ENCODE measurements around the gene PIK3IP1.

PIK3IP1 gene

DNA sequence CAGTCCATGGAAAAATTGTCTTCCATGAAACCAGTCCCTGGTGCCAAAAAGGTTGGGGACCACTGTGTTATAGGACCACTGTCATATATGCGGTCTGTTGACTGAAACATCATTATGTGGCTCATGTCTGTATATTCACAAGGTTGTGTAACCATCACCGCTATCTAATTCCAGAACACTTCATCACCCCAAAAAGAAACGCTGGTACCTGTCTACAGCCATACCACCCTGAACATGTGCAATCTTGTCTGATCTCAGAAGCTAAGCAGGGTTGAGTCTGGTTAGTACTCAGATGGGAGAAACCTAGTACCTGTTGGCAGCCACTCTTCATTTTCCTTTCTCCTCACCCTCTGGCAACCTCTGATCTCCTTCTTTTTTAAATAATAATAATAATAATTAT, 12.9 kb upstream of the PIK3IP1 start:
- no peak for ATAC-seq

DNA sequence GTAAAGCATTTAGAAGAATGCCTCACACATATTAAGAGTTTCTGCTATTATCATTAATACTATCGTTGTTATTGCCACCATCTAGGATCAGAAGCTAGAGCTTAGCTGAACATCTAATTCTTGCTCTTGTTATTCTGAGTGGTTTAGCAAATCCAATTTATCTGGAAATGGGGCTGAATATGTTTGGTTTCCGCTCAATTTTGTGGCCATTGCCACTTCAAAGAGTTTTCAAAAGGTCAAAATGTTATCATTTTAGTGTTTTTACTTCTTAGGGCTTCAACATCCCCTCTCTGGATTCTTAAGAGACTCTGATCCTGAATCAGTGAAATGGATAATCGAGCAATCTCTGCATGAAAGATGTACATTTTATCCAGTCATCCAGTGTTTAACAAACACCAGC, 10.2 kb upstream of the PIK3IP1 start:
- peak in 1 of 2 donors; percentile 22 for ATAC-seq

DNA sequence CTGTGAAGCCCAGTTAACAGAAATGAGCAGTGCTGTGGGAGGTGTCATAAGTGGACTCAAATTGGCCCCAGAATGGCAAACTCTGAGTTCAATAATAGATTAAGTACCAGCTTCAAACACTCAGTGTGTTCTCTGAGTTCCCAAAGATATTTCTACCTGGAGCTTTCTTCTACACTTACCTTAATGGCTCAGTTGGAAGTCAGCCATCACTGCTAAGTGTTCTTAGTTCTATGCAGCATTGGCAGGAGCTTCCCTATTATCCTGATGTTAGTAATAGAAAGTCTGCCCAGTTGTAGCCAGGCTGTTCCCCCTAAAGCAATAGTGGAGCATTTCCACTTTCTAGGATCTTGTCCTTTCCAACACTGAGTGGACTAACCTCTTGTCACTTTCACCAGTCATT, 9.7 kb upstream of the PIK3IP1 start:
- no peak for ATAC-seq

DNA sequence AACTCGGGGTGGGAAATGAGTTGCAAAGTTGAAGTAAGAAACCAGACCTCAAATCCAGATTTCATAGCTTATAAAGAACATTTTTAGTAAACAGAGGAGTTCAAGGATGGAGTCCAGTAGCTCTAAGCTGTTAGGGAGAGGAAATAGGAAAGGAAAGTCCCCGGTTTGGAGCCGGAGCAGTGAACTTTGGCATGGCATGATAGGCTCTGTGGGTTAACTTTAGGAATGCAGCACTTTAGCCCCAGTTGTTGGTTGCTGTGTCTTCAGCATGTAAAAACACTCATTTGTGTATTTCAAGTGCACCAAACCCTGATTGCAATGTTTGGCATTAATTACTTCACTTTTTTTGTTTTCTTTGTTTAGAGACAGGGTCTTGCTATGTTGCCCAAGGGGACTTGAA, 8.6 kb upstream of the PIK3IP1 start:
- ATAC-seq: no peak

DNA sequence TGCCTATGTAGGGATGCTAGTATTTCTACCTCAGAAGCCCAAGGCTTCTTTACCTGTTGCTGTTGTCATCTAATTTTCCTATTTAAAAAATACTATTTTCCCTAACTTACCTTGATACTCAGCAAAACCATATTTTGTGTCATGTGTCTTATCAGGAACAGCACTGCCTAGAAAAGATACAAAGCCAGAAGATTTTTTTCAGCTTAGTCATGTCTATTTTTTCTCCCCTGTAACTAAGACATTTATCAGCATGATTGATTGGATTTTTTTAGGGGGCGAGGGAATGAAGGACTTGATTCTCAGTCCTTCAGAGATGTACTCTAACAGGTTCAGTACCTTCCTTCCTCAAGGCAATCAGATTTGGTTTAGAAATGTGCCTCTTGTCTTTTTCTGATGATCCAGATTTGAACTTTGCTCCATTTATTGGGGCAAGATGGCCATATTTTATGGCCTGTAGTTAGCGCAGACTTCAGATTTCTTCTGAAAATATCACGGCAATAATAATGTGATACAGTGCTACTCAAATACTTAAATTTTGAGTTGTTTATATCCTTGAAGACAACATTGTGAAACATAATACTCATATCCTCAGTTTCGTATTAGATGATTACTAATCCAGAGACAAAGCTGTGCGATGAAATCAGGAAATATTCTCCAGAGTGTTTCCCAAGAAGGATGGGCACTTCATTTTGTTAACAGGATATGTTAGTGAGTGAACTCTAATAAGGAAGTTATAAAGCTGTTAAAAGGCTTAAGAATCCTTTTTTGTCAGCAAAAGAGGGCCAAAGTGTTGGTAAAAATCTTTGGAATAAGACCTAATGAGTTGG, 3.8 kb upstream of the PIK3IP1 start:
- peak in 1 of 2 donors; percentile 30 for ATAC-seq

DNA sequence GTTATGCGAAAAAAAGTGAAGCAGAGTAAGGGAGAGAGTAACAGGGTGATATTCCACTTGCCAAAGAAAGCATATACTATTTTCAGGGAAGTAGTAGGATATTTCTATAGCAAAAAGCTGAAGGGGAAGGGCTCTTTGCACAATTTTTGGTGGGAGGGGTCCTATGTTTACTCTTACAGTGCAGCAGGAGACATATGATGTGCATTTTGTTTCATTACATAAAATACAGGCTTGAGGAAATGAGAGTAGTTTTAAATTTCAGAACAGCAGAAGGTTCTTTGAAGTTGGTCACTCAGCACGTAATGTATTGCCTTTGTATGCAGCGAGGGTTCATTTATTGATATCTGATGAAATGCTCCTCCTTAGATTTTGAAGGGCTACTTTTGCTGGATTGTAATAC, 3.1 kb upstream of the PIK3IP1 start:
- ATAC-seq: no peak

DNA sequence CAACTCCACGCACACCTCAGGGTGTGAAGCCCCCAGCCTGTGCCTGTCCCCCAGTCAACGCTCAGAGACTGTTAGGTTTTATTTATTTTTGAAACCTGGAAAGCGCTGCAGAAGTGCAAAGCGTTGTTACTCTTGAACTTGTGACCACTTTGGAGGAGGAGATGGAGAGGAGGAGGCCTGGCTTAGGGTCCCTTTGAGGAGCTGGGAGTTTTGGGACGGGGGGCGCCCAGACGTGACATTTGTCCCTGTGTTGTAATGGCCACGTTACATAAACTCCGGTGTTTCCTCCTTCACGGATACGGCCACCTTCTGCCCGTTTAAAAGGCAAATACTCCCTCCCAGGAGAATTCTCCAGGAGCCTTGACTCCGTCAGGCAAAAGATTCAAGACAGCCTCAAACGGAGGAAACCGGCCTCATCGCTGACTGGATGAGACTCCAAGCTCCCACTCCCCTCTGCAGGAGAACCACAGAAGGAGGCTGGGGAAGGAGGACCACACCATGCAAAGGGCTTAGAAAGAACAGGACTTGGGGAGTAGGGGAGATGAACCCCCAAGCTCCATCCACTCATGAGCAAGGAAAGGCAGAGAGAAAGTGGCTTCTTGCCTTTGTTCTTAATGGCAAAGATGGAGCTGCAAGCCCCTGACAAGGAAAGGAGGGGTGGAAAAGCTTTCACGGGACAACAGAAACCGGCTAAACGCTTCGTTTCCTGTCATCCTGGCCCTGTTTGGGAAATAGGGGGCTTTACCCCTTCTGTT, 630 bp downstream of the PIK3IP1 start:
- no peak for ATAC-seq

DNA sequence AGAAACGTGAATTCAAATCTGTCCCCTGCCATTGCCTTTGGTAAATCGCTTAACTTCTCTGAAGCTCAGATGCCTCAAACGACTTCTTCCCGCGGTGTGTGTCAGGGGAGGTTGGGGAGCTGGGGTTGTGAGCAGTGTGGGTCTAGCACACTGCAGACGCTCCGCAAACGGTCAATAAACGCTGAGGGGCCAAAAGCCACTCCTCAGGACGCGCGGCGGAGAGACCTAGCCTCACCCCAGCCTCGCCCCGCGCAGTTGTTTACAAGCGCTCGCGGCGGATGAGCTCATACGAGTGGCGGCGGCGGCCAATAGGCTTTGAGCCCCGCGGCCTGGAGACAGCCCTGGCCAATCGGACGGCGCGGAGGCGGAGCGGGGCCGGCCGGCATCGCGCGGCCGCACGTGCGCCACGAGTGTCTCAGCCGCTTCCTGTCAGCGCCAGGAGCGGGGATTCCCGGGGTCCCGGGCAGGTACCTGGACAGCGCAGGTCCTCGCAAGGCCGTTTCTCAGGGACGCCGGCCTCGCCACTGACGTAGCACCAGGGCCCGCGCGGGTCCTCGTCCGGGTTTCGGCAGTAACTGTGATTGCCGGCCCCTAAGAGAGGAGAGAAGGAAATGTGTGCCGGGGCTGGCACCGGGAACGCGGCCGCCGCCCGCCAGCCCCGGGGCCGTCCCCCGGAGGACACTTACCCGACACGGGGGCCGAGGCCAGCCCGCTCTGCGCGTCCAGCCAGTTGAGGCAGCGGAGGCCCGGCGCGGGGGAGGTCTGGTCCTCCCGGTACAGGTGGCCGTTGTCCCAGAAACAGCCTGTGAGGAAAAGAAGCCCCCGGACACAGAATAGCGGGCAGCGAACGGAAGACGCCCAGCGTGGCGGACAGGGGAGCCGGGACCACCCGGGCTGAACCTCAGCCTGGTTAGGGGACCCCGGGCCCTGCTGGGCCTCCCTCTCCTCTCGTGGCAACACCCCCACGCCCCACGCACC, 1.5 kb downstream of the PIK3IP1 start:
- ATAC-seq: peak; percentile 86 to 89

DNA sequence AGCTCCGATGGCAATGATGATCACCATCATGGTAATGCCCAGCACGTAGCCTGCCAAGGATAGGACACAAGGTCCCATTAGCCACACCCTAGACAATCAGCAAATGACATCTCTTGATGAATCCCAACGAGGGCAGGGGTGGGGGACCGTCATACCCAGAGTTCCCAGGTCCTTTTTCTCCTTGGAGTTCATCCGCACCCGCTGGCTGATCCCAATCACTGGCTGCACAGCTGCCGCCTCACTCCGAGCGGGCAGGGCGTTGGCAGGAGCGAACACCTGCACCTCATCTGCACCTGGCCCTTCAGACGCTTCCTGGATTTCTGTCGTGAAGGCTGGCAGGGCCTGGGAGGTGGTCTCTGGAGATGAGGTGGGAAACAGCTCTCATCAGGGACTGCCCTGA, 2.9 kb downstream of the PIK3IP1 start:
- ATAC-seq: no peak

DNA sequence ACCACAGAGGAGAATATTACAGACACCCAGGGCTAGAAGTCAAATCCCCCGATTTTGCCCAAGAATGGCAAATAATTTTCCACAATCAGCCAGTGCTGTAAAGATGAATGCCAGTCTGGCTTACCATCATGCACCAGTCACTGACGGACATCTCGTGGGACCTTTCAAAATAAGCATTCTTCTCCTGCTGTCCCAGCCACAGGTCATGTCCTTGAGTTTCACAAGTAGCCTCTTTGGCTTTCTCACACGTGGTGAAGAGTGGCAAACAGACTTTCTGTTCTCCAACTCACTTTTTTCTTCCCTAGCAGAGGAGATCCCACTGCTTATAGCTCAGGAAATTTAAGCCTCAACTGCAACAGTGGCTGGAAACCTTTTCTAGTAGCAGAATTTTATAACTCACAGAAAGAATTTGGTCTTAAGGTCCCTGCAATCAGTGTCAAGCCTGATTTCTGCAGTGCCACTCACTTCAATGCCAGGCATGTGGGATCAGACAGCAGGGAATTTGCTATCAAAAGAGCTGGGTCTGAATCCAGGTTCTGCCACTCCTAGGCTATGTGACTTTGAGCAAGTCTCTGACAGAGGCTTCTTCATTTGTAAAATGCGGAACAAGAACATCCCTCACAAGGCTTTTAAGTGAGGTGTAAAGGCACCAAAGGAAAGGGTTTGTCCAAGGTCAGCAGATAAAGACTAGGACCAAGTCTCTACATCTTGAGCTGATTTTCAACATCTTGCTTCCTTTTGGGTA, 3.6 kb downstream of the PIK3IP1 start:
- ATAC-seq: no peak

DNA sequence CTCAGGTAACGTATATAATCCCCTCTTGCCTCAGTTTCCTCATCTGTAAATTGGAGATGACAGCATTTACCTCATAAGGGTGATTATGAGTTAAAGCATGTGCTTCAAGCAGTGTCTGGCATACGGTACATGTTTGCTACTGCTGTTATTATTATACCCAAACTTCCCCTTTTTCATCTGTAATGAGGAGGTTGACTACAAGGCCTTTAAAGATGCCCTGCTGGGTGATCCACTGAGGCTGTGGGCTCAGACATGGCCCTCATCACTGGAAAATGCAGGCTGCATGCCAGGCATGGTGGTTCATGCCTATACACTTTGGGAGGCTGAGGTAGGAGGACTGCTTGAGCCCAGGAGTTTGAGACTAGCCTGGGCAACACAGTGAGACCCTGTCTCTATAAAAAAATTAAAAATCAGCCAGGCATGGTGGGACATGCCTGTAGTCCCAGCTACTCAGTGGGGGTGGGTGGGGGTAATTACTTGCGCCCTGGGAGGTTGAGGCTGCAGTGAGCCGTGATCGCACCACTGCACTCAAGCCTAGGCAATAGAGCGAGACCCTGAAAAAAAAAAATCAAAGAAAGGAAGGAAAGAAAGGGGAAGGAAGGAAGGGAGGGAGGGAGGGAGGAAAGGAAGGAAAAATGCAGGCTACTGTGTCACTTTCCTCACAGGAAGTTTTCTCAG, 4.3 kb downstream of the PIK3IP1 start:
- no peak for ATAC-seq

DNA sequence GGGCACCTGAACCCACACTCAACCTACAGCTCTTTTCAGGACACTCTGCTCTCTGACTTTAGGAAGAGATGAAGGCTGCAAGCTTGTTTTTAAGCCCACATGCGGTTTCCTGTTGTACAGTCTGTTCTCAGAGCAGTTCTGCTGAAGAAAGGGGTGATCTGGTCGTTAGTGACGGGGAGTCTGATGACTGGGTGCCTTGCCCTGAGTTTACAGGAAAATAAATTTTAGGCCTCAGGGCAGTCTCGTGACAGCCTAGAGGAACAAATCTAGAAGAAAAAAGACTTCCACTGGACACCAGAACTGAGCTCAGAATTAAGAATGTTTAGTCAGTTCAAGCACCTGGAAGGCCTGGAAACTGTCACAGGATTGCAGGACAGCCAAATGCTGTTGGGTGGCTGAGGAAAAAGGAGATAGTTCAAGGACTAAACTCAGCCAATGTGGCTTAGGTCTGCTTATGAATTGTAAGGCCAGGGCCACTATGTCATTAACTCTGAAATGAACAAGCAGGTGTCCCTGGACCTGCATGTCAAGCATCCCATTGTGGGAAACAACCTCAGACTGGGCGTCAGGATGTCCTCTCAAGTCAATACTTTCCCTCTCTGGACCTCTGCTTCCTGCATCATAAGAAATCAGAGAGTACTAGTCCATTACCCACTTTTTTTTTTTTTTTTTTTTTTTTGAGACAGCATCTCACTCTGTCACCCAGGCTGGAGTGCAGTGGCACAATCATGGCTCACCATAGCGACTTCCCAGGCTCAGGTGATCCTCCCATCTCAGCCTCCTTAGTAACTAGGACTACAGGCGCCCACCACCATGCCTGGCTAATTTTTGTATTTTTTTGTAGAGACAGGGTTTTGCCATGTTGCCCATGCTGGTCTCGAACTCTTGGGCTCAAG, 5.7 kb downstream of the PIK3IP1 start:
- ATAC-seq: peak; percentile 48 to 61

DNA sequence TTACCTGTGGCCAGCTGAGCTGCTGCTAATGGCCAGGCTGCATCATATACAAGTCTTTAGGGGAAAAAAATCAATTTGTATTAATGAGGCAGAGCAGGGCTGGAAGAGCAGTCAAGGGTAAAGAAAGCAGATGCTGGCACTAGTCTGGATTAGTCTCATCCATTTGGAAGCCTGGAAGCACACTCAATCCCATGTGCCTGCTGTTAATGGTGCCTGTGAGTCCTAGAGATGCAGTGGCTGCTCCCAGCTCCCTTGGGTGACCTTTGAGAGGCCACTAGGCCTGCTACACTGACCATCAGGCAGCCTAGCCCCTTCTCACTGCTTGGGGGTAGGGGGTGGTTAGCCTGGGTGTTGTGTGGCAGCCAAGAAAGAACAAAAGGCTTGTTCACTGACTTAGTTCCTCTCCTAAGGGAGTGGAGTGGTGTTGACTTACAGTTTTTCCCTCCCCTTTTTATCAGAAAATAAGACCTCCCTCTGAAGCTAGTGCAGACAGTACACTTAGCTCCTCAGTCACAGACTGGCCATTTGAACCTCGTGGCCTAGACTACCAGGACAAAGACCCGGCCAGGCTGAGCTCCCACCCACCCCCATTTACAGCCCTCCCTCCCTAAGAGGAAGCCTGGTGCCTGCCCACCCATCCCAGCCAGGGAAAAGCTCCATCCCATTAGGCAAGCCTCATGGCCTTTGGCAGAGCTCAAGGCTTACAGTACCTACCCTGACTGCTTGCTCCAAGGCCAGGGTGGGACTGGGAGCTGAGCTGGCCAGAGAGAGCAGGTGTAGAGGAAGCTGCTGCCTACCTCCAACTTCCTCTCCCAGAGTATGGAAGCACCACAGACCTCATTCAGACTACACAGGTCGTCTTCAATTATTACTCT, 7.8 kb downstream of the PIK3IP1 start:
- ATAC-seq: no peak

DNA sequence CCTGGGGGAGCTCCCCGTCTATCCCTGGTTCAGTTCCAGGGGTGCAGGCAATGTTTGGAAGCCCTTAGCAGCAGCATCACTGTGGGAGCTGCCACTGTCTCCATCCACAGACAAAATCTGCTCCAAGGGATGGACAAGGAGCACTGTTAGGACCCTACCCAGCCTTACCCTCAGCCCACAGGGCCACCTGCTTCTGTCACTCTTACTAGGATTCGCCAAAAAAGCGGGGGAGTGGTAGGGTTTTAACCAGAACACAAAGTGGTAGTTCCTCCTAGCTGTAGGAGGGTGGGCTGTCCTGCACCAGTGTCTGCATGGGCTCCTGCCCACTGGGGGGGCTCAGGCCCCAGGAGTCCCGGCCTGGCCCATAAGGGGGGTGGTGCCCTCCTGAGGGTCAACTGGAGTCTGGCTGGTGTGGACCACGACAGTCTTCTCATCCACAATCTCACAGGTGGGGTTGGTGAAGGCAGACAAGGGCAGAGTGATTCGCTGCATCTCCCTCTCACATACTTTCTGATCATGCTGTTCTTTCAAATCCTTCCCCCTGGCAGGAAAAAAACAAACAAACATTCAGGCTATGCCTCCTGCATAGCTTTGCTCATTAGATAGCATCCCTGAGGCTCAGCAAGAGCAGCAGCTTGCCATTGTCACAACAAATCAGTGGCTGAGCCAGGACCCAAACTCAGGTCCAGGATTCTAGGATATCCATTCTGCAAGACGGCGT, 9.4 kb downstream of the PIK3IP1 start:
- no peak for ATAC-seq

DNA sequence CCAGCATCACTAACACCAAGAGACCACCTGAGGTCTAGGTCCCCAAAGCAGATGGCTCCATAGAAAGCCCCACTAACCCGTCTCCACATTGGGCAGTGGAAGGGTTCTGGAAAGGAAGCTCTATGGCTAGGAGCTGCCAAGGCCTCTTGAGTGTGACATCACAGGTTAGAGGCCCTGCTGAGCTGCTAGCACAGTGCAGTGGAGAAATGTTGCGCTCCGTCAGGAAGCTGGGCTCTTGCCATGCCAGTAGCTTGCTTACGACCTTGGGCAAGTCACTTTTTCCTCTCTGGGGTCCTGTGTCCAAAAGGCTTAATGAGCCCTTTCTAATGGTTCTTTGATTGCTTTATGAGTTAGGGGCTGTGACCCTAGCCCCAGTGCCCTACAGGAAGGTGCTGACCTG, 10.6 kb downstream of the PIK3IP1 start:
- ATAC-seq: no peak

DNA sequence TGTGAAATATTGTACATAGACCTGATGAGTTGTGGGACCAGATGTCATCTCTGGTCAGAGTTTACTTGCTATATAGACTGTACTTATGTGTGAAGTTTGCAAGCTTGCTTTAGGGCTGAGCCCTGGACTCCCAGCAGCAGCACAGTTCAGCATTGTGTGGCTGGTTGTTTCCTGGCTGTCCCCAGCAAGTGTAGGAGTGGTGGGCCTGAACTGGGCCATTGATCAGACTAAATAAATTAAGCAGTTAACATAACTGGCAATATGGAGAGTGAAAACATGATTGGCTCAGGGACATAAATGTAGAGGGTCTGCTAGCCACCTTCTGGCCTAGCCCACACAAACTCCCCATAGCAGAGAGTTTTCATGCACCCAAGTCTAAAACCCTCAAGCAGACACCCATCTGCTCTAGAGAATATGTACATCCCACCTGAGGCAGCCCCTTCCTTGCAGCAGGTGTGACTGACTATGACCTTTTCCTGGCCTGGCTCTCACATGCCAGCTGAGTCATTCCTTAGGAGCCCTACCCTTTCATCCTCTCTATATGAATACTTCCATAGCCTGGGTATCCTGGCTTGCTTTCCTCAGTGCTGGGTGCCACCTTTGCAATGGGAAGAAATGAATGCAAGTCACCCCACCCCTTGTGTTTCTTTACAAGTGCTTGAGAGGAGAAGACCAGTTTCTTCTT, 12.3 kb downstream of the PIK3IP1 start:
- no peak for ATAC-seq

DNA sequence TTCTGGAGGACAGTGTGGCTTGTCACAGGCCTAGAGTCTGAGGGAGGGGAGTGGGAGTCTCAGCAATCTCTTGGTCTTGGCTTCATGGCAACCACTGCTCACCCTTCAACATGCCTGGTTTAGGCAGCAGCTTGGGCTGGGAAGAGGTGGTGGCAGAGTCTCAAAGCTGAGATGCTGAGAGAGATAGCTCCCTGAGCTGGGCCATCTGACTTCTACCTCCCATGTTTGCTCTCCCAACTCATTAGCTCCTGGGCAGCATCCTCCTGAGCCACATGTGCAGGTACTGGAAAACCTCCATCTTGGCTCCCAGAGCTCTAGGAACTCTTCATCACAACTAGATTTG, 13.0 kb downstream of the PIK3IP1 start:
- no peak for ATAC-seq

DNA sequence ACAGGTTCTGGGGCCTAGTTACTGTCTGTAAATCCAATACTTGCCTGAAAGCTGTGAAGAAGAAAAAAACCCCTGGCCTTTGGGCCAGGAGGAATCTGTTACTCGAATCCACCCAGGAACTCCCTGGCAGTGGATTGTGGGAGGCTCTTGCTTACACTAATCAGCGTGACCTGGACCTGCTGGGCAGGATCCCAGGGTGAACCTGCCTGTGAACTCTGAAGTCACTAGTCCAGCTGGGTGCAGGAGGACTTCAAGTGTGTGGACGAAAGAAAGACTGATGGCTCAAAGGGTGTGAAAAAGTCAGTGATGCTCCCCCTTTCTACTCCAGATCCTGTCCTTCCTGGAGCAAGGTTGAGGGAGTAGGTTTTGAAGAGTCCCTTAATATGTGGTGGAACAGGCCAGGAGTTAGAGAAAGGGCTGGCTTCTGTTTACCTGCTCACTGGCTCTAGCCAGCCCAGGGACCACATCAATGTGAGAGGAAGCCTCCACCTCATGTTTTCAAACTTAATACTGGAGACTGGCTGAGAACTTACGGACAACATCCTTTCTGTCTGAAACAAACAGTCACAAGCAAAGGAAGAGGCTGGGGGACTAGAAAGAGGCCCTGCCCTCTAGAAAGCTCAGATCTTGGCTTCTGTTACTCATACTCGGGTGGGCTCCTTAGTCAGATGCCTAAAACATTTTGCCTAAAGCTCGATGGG, 13.5 kb downstream of the PIK3IP1 start:
- peak; percentile 82 to 87 for ATAC-seq
